Ovary (tissue), 9 donors: Measurements from ENCODE around the gene SOX12. TPM values are rescaled to one million over a fixed set of nuclear protein-coding genes. Genes with fewer than 3 reads are reported as not detected.

Experiments
- DNase-seq, 5 donors: peaks; one replicate each; pipeline ENCODE4 v3.0.0-alpha.2; 2019 to 2020
- H3K27ac ChIP-seq, 2 donors: fragments of 200-600 bp; one replicate each; pipeline versions ENCODE4 v1.5.1 to v1.8.0; 2019 to 2022
- H3K27me3 ChIP-seq: fragments of 200-600 bp; one replicate; pipeline ENCODE4 v1.8.0; 2022
- H3K36me3 ChIP-seq: fragments of 200-600 bp; sonication (generic); one replicate; pipeline ENCODE4 v1.5.1; 2019
- H3K4me1 ChIP-seq: one replicate; pipeline ENCODE4 v1.8.1; 2013; ENCODE audit warnings: mild to moderate bottlenecking, moderate library complexity; ENCODE audit not compliant: insufficient read depth
- H3K4me3 ChIP-seq: fragments of 200-600 bp; sonication (generic); one replicate; pipeline ENCODE4 v1.5.1; 2017
- H3K9me3 ChIP-seq, 2 donors: fragments of 200-600 bp in 1 of 2; sonication (generic) in 1 of 2; one replicate each; pipeline versions ENCODE4 v1.5.1 to v1.8.1; 2013 to 2019; ENCODE audit warnings: mild to moderate bottlenecking in 1 of 2, moderate library complexity in 1 of 2
- CTCF ChIP-seq, 3 donors: fragments of 450-650 bp in 2 of 3; fragments of 200-600 bp in 1 of 3; IDR thresholded peaks; one replicate each; pipeline versions ENCODE4 v1.5.1 to v1.8.0; 2016 to 2022; ENCODE audit warnings: antibody characterized with exemption in 3 of 3, mild to moderate bottlenecking in 1 of 3
- EP300 ChIP-seq: sonication (generic); formaldehyde crosslinking; IDR thresholded peaks from one replicate; pipeline ENCODE4 v1.6.1; 2017; ENCODE audit warnings: antibody characterized with exemption
- POLR2A ChIP-seq: fragments of 450-650 bp; IDR thresholded peaks from one replicate; pipeline ENCODE4 v1.6.1; 2017; ENCODE audit warnings: antibody characterized with exemption, mild to moderate bottlenecking, moderate library complexity
- WGBS, 3 donors: extraction: QIAGEN DNeasy Blood & Tissue Kit in 1 of 3; methylation state at CpG; one replicate each; pipeline versions ENCODE4 v1.1.5 to v1.1.7; 2013 to 2017; 5-methylcytosine and 5-hydroxymethylcytosine counted together
- intact Hi-C, 4 donors: fragments of 100-400 bp; cut with DNase I; formaldehyde crosslinking; loops; one replicate each; pipeline versions ENCODE4 v1.11.0 to v1.15.1; 2022 to 2023
- polyA plus RNA-seq, 2 donors: library from polyadenylated mRNA; stranded (reverse); fragments of 200-250 nt in 1 of 2; fragments of 350-450 nt in 1 of 2; fragmentation: Illumina TruSeq in 1 of 2; extraction: RNeasy Lipid Tissue Mini Kit (QIAGEN cat#74804) in 1 of 2; gene quantifications; one replicate each; pipeline ENCODE4 v1.2.3, GENCODE V29; 2013 to 2014
- total RNA-seq, 7 donors: library from RNA; depleted of rRNA in 2 of 7; stranded (reverse); fragments of >200 nt in 2 of 7; fragmentation: NEBNext Ultra II Directional in 3 of 7; extraction: Animal tissue kit (Norgen Biotek cat#: 25700) in 3 of 7; gene quantifications; one replicate each; pipeline versions ENCODE4 v1.1.0 to v1.2.4, GENCODE V29; 2016 to 2023
- donor health status: DM: no; HTN: no; CAD: no; lungs with moderate emphysema.
- donor health status: DM: no; HTN: no; CAD: no.
- donor health status: Bipolar disorder and iron deficiency.
- donor health status: DM: yes; HTN: yes; CAD: no.
- donor health status: DM: no; HTN: no; CAD: no.
- donor health status: DM: yes; HTN: yes; CAD: no.

Gene SOX12
- total and polyA plus RNA-seq, 9 donors = 4.1 to 34.1 (median 21.3) TPM

DNA sequence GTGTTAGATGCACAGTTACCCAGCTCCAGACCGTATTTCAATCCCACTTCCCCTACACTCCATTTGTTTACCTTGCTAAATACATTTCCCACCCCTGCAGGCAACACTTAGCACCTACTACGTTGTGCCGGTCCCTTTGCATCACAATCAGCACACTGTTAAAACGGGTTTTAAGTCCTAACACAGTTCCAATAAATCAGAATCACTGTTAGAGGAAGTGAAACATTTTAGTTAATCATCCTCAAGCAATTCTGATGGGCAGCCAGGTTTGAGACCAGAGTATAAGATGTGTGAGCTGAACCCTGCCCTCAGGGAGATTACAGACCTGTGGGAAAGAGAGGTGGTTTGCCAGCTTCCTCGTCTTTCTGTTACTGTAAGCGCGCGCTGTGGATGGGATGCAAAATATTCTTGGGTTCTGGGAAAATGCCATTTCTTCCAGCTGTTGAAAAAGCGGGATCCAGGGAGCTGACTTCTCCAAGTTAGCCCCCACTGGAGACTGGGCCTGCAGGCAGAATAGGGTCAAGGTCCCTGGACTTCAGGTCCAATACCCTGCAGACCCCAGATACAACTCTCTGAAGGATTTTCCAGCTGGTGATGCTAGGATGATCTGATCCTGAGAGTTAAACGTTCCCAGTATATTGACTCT lies 24.9 kb upstream of the SOX12 start:
- H3K36me3 ChIP-seq = no peaks in the 10 kb centered on the region
- no peaks in the 10 kb centered on the region for H3K9me3 ChIP-seq
- H3K4me3 ChIP-seq = no peak overlapping the region
- TF ChIP-seq CTCF (IDR thresholded peaks at IDR 0.05) (no peak), EP300 (no peak), POLR2A (no peak)
- WGBS, 3 donors = 6 to 14% (median 11%) methylated on average over 10 of the region's 10 CpGs
- DNase-seq = no peak
- peak overlapping the region in 1 of 2 donors; percentile 36 for H3K27ac ChIP-seq
- peaks cover 15% of the 10 kb centered on the region for H3K4me1 ChIP-seq
- intact Hi-C loops = no loop called here
- H3K27me3 ChIP-seq = no peaks in the 10 kb centered on the region

DNA sequence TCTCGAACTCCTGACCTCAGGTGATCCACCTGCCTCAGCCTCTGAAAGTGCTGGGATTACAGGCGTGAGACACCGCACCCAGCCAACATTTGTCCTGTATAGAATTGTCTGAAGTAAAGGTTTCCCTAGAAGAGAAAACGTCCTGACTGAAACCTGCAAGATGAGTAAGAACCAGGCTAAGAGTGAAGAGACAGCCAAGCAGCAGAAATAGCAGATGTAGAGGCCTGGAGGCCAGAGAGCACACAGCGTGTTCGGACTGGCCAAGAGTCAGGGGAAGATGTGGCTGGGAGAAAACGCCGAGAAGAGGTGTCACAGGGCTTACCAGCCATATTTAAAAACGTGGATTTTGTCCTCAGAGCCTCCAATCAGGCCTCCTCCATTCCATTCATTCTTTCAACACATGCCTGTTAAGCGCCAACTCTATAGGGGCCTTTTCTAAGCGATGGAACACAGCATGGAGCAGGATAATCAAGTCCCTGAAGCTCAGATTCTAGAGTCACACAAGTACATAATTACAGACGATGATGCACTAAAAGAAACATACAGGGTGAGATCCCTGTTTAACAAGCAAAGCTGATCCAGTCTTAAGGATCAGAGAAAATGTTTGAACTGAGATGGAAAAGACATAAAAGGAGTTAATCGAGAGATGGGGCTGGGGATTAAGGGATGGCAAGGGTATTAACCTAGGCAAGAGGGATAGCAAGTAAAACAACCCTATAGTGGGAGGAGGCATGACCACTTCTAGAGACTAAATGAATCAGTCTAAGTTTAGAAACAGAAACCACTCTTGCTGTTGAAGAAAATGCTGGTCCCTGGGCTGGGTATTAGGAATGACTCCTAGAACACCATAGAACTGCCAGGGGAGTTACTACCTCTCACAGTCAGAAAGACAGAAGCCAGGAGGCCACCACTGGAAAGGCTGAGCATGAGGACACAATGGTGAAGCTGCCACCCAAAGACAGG lies 23.2 kb upstream of the SOX12 start:
- no peak for TF ChIP-seq POLR2A
- TF ChIP-seq EP300 = no peak
- TF ChIP-seq CTCF (IDR thresholded peaks at IDR 0.05) = no peak
- H3K4me3 ChIP-seq = no peak overlapping the region
- intact Hi-C loops = no loop called here
- H3K9me3 ChIP-seq = no peaks in the 10 kb centered on the region
- 61 to 70% (median 64%) methylated on average over 13 of the region's 13 CpGs for WGBS, 3 donors
- H3K4me1 ChIP-seq = peaks cover 15% of the 10 kb centered on the region
- peak overlapping the region in 1 of 2 donors; percentile 36 for H3K27ac ChIP-seq
- no peaks in the 10 kb centered on the region for H3K36me3 ChIP-seq
- H3K27me3 ChIP-seq = no peaks in the 10 kb centered on the region
- no peak for DNase-seq

- TF ChIP-seq EP300 (no peak), CTCF (IDR thresholded peaks at IDR 0.05) (no peak), POLR2A (no peak)
- intact Hi-C loops = no loop called here
- Histone ChIP-seq H3K4me3 (no peak overlapping the region), H3K9me3 (no peaks in the 10 kb centered on the region), H3K27ac (no peak overlapping the region), H3K27me3 (no peaks in the 10 kb centered on the region), H3K36me3 (no peaks in the 10 kb centered on the region), H3K4me1 (peaks cover 6% of the 10 kb centered on the region)
- WGBS, 3 donors = 77 to 78% (median 77%) methylated on average over 11 of the region's 11 CpGs
- DNase-seq = no peak
Observed at GRCh38 chr20:305745-306144, 19.6 kb upstream of the SOX12 start.

- Histone ChIP-seq H3K9me3 (no peaks in the 10 kb centered on the region), H3K36me3 (no peaks in the 10 kb centered on the region), H3K27me3 (no peaks in the 10 kb centered on the region), H3K27ac (no peak overlapping the region), H3K4me1 (no peaks in the 10 kb centered on the region), H3K4me3 (no peak overlapping the region)
- TF ChIP-seq CTCF (IDR thresholded peaks at IDR 0.05) (no peak), POLR2A (no peak), EP300 (no peak)
- intact Hi-C loops = no loop called here
- no peak for DNase-seq
- 67 to 80% (median 69%) methylated on average over 6 to 7 of the region's 7 CpGs for WGBS, 3 donors
Observed at GRCh38 chr20:308427-309038, 16.8 kb upstream of the SOX12 start.
